ENCODE results near the gene NT5M. TPM values are rescaled to one million over a fixed set of nuclear protein-coding genes. Genes with fewer than 3 reads are reported as not detected.

The NT5M gene
- total and polyA plus RNA-seq, 9 of the 15 experiments (the other 6 are each of a cell fraction or from before 2014, with no cell fraction given) = 0.24 to 10.1 (median 3.4) TPM

- Histone ChIP-seq H3K4me3 (no peak overlapping the region), H3K36me3 (ENCODE audit: control insufficient read depth, insufficient read depth, low read length) (no peaks in the 10 kb centered on the region), H3K27ac (ENCODE audit: extremely low read depth, low read depth, low read length) (no peak overlapping the region), H2AFZ (ENCODE audit: low read depth, low read length) (no peak overlapping the region), H4K20me1 (replicated peaks; ENCODE audit: control insufficient read depth, insufficient read depth, low read length) (no peaks in the 10 kb centered on the region), H3K79me2 (ENCODE audit: control insufficient read depth, insufficient read depth, low read length) (no peaks in the 10 kb centered on the region), H3K9me1 (ENCODE audit: control insufficient read depth, insufficient read depth, low read length) (no peaks in the 10 kb centered on the region), H3K4me1 (replicated peaks in 1 of 2; ENCODE audit: control insufficient read depth in 2 of 2, insufficient read depth in 2 of 2, low read length in 2 of 2) (peaks cover 7 to 43% of the 10 kb centered on the region in 2 experiments; a peak in 4 of 5 replicates), H3K9ac (ENCODE audit: insufficient read depth in 1 of 2, low read depth in 2 of 2, low read length in 2 of 2) (no peak overlapping the region; a peak in 1 of 4 replicates), H3K4me2 (ENCODE audit: insufficient read depth, low read length) (no peak overlapping the region), H3K9me3 (replicated peaks; ENCODE audit: control insufficient read depth, insufficient read depth, low read depth, low read length) (no peaks in the 10 kb centered on the region), H3K27me3 (ENCODE audit: control insufficient read depth in 2 of 2, insufficient read depth in 2 of 2, low read length in 2 of 2) (no peaks in the 10 kb centered on the region)
- no peak for ATAC-seq
- ChIA-PET CTCF (ENCODE audit: low intra/inter-chr PET ratio) (no interaction called here), POLR2A (interaction anchor here (0.6 to 0.8 kb wide), 2 partner anchors 45 to 753 kb away, joined by 3 to 4 read pairs; no protein-coding TSS in a partner anchor)
- no peak for FAIRE-seq
- no peak for DNase-seq (ENCODE audit: extremely low read depth in 1 of 4, low spot score in 3 of 4)
- BruUV-seq (replicated peaks) = no TSS peak
- intact Hi-C loops (cut with micrococcal nuclease) (no loop called here), in situ Hi-C loops (cut with MboI) (no loop called here)
- TF ChIP-seq IRF9 (tag; IDR thresholded peaks at IDR 0.05) (no peak), COPS2 (conservative IDR thresholded peaks at IDR 0.05) (no peak), LCOR (CRISPR knock-in tag; IDR thresholded peaks at IDR 0.05) (no peak), TAF1 (IDR thresholded peaks at IDR 0.05; ENCODE audit: control insufficient read depth, extremely low read depth, insufficient read depth, low read length, severe bottlenecking) (no peak), SLC30A9 (CRISPR knock-in tag; IDR thresholded peaks at IDR 0.05) (no peak), FOXM1 (IDR thresholded peaks at IDR 0.05; ENCODE audit: low read depth) (no peak), FOXM1 (CRISPR knock-in tag; IDR thresholded peaks at IDR 0.05; ENCODE audit: low read depth) (no peak), HDAC6 (IDR thresholded peaks at IDR 0.05; ENCODE audit: low read depth, low read length) (no peak), CREB1 (IDR thresholded peaks at IDR 0.05) (no peak), CREB1 (CRISPR knock-in tag; IDR thresholded peaks at IDR 0.05) (no peak)
- WGBS (ENCODE audit: insufficient coverage, low coverage, missing lambda C conversion rate) = 52% methylated on average over 14 of the region's 14 CpGs
Measured at GRCh38 chr17:17349724-17350106, 46.5 kb downstream of the NT5M start.

Data from K562 (cell line).